GM12878 (cell line): ENCODE results near the gene LAMC3. TPM values are rescaled to one million over a fixed set of nuclear protein-coding genes. Genes with fewer than 3 reads are reported as not detected.

Experiments used
- ATAC-seq: fragments of 200-7000 bp; cut with Tn5 transposase; 3 replicates; pipeline ENCODE4 v1.9.1; 2020; ENCODE audit warnings: mild to moderate bottlenecking, moderate library complexity
- BruUV-seq: library from RNA; stranded (reverse); fragments of 400-500 nt; replicated peaks from 2 replicates; lab custom pipeline; 2021; lab: Mats Ljungman, UMichigan
- CTCF ChIA-PET: fragments of 300-600 bp; sonication (Branson Sonifier 250); formaldehyde crosslinking; extraction: SDS; loops from one replicate; lab custom pipeline; 2021; ENCODE audit warnings: inconsistent platforms; lab: Yijun Ruan, JAX
- POLR2A ChIA-PET: fragments of 350-600 bp; formaldehyde crosslinking; extraction: SDS; loops from one replicate; lab custom pipeline; 2021; ENCODE audit warnings: inconsistent platforms; lab: Charles Lee
- RAD21 ChIA-PET: fragments of 300-600 bp; sonication (Branson Sonifier 250); formaldehyde crosslinking; loops from one replicate; lab custom pipeline; 2023; ENCODE audit warnings: antibody characterized with exemption; ENCODE audit not compliant: unreplicated experiment; lab: Charles Lee
- SMC1A ChIA-PET: fragments of 300-600 bp; sonication (Branson Sonifier 250); formaldehyde crosslinking; loops from one replicate; lab custom pipeline; 2023; ENCODE audit not compliant: unreplicated experiment, uncharacterized antibody; lab: Charles Lee
- DNase-seq: peaks from one replicate; pipeline ENCODE4 v3.0.0-alpha.2; 2011; ENCODE audit warnings: low read depth, low spot score
- FAIRE-seq: peaks from 3 replicates; lab custom pipeline; 2011; peaks lifted over from hg19 to GRCh38; lab: Jason Lieb, UNC
- H2AFZ ChIP-seq: 2 replicates; pipeline ENCODE4 v1.6.0; 2011; ENCODE audit warnings: low read depth, low read length, control low read depth; ENCODE audit not compliant: control insufficient read depth
- H3K27ac ChIP-seq: 2 replicates; pipeline ENCODE4 v1.5.1; 2011; ENCODE audit warnings: control low read depth; ENCODE audit not compliant: control insufficient read depth, insufficient read depth
- H3K27me3 ChIP-seq, 2 experiments: replicated peaks in 1 of 2; 2 replicates each; pipeline versions ENCODE4 v1.6.0 to v1.6.1; 2011; ENCODE audit warnings: low read length in 1 of 2; ENCODE audit not compliant: control insufficient read depth in 2 of 2, insufficient read depth in 2 of 2
- H3K36me3 ChIP-seq, 2 experiments: 2 replicates each; pipeline ENCODE4 v1.5.1; 2011; ENCODE audit warnings: low read length in 1 of 2; ENCODE audit not compliant: control insufficient read depth in 2 of 2, insufficient read depth in 2 of 2
- H3K4me1 ChIP-seq: 2 replicates; pipeline ENCODE4 v1.6.1; 2011; ENCODE audit warnings: mild to moderate bottlenecking, low read length, moderate library complexity, mixed read lengths; ENCODE audit not compliant: control insufficient read depth, insufficient read depth
- H3K4me2 ChIP-seq: 2 replicates; pipeline ENCODE4 v1.6.0; 2011; ENCODE audit warnings: control low read depth; ENCODE audit not compliant: control insufficient read depth, insufficient read depth
- H3K4me3 ChIP-seq: fragments of 200-600 bp; sonication (generic); 2 replicates; pipeline ENCODE4 v1.5.1; 2016
- H3K79me2 ChIP-seq: 2 replicates; pipeline ENCODE4 v1.6.0; 2011; ENCODE audit warnings: low read length; ENCODE audit not compliant: control insufficient read depth, insufficient read depth
- H3K9ac ChIP-seq: 2 replicates; pipeline ENCODE4 v1.8.0; 2011; ENCODE audit warnings: low read length, control low read depth, mixed read lengths; ENCODE audit not compliant: control insufficient read depth, insufficient read depth
- H3K9me3 ChIP-seq: replicated peaks from 3 replicates; pipeline ENCODE4 v1.5.1; 2011; ENCODE audit warnings: mild to moderate bottlenecking, low read length; ENCODE audit not compliant: control insufficient read depth, insufficient read depth
- H4K20me1 ChIP-seq: 2 replicates; pipeline ENCODE4 v1.6.0; 2011; ENCODE audit not compliant: control insufficient read depth, insufficient read depth
- EED ChIP-seq: sonication (generic); IDR thresholded peaks from 2 replicates; pipeline ENCODE4 v1.6.1; 2016; ENCODE audit warnings: antibody characterized with exemption, low read depth
- ESRRA ChIP-seq: IDR thresholded peaks from 2 replicates; pipeline ENCODE4 v1.6.1; 2012; ENCODE audit warnings: mild to moderate bottlenecking, low read length, improper control_type of control experiment
- PAX5 ChIP-seq: IDR thresholded peaks from 2 replicates; pipeline ENCODE4 v1.6.1; 2011; ENCODE audit warnings: low read depth, low read length, borderline replicate concordance
- PAX8 ChIP-seq: fragments of 450-650 bp; IDR thresholded peaks from 2 replicates; pipeline ENCODE4 v1.6.1; 2017; ENCODE audit warnings: mild to moderate bottlenecking, moderate library complexity
- SMAD1 ChIP-seq: fragments of 450-650 bp; IDR thresholded peaks from 2 replicates; pipeline ENCODE4 v1.6.1; 2018; ENCODE audit warnings: mild to moderate bottlenecking, low read depth; ENCODE audit not compliant: partially characterized antibody
- SPI1 ChIP-seq: IDR thresholded peaks from 2 replicates; pipeline ENCODE4 v1.6.1; 2011; ENCODE audit warnings: low read depth, mild to moderate bottlenecking, low read length, moderate library complexity, borderline replicate concordance; ENCODE audit not compliant: insufficient read depth
- STAT3 ChIP-seq: IDR thresholded peaks from 2 replicates; pipeline ENCODE4 v1.6.1; 2011; ENCODE audit warnings: low read depth, low read length, improper control_type of control experiment
- TCF12 ChIP-seq: IDR thresholded peaks from 2 replicates; pipeline ENCODE4 v1.6.1; 2011; ENCODE audit warnings: low read depth, mild to moderate bottlenecking, low read length
- TCF3 ChIP-seq: IDR thresholded peaks from 2 replicates; pipeline ENCODE4 v1.6.1; 2012; ENCODE audit warnings: low read depth, mild to moderate bottlenecking, low read length, borderline replicate concordance; ENCODE audit not compliant: insufficient read depth
- WRNIP1 ChIP-seq: IDR thresholded peaks from 2 replicates; pipeline ENCODE4 v1.6.1; 2011; ENCODE audit warnings: low read depth, low read length, improper control_type of control experiment, borderline replicate concordance
- ZBED1 ChIP-seq: IDR thresholded peaks from 2 replicates; pipeline ENCODE4 v1.6.1; 2016; ENCODE audit warnings: borderline replicate concordance
- ZNF217 ChIP-seq: fragments of 450-650 bp; IDR thresholded peaks from 2 replicates; pipeline ENCODE4 v1.6.1; 2017; ENCODE audit warnings: antibody characterized with exemption, mild to moderate bottlenecking
- WGBS: methylation state at CpG from one replicate; pipeline ENCODE4 v1.1.6; 2016; ENCODE audit warnings: low lambda C conversion rate; ENCODE audit not compliant: insufficient replicate concordance, insufficient coverage; ENCODE audit errors: missing lambda C conversion rate; 5-methylcytosine and 5-hydroxymethylcytosine counted together
- in situ Hi-C: fragments of 300-500 bp; cut with MboI; formaldehyde crosslinking; loops from 9 replicates; pipeline ENCODE4 v1.14.3; 2018; ENCODE audit warnings: mixed read lengths
- intact Hi-C: fragments of 100-400 bp; cut with micrococcal nuclease; formaldehyde crosslinking; loops from one replicate; pipeline ENCODE4 v1.14.2; 2022; ENCODE audit not compliant: unreplicated experiment
- polyA plus RNA-seq, 11 experiments: library from polyadenylated mRNA; depleted of rRNA in 4 of 11; unstranded in 6 of 11; stranded (reverse) in 5 of 11; fragments of >200 nt; fragmentation: Nextera tagmentation in 4 of 11; fragmentation: Illumina TruSeq in 1 of 11; extraction: Ambion mirVana in 4 of 11; extraction: Trizol in 1 of 11; gene quantifications; 1 replicate in 1 of 11; 2 replicates in 10 of 11; pipeline versions ENCODE4 v1.2.1 to v1.2.3, GENCODE V29; 2011 to 2016; ENCODE audit warnings: inconsistent platforms in 2 of 11, missing spikeins in 2 of 11, low read depth in 1 of 11
- total RNA-seq, 4 experiments: library from RNA; depleted of rRNA in 3 of 4; stranded (reverse); fragments of >200 nt in 3 of 4; fragmentation: Illumina TruSeq in 1 of 4; extraction: Trizol in 1 of 4; gene quantifications; 2 replicates each; pipeline versions ENCODE4 v1.2.1 to v1.2.3, GENCODE V29; 2013 to 2021
- TF ChIP-seq, protein P1 (sequence below): IDR thresholded peaks from 2 replicates; pipeline ENCODE4 v1.6.1; 2012; ENCODE audit warnings: low read depth, low read length, improper control_type of control experiment
- TF ChIP-seq, protein P2 (sequence below): fragments of 450-650 bp; IDR thresholded peaks from 2 replicates; pipeline ENCODE4 v1.6.1; 2017; ENCODE audit warnings: mild to moderate bottlenecking, low read depth, inconsistent platforms; ENCODE audit not compliant: poor library complexity, severe bottlenecking

The LAMC3 gene
- total and polyA plus RNA-seq, 10 of the 15 experiments (the other 5 are each of a cell fraction or from before 2014, with no cell fraction given): under 0.01 to 0.08 TPM; not detected in 8

DNA sequence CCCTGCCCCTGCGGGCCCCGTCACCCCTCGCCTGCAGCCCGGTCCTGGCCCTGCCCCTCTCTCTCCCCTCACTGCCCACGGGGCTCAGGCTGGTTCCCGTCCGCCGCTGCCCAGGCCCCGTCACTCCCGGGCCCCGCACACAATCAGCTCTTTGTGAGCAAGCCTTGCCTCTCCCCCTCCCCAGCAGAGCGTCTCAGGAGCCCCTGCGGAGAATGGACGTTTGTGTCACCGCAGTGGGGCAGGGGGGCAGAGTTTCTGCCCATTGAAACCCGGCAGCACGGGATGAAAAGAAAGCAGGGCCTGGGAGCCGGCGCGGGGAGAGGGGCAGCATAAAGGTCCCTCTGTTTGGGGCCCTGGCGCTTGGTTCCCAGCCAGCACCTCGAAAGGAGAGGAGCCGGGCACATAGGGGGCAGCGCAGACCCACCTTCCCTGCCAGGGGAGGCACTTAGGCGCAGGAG, 102.9 kb downstream of the LAMC3 start:
- no peaks in the 10 kb centered on the region for H4K20me1 ChIP-seq
- no peaks in the 10 kb centered on the region for H3K79me2 ChIP-seq
- H3K4me2 ChIP-seq: no peak overlapping the region
- BruUV-seq: no TSS peak
- 49% methylated on average over 19 of the region's 25 CpGs for WGBS
- no peaks in the 10 kb centered on the region for H3K9me3 ChIP-seq
- ATAC-seq (no peak), FAIRE-seq (no peak), DNase-seq (no peak)
- ChIA-PET CTCF (no interaction called here), SMC1A (no interaction called here), POLR2A (no interaction called here), RAD21 (no interaction called here)
- no peak overlapping the region for H2AFZ ChIP-seq
- no peak overlapping the region for H3K9ac ChIP-seq
- H3K27me3 ChIP-seq: peaks cover 1 to 2% of the 10 kb centered on the region in 2 experiments; a peak in 1 of 4 replicates
- intact Hi-C loops (no loop called here), in situ Hi-C loops (no loop called here)
- H3K4me1 ChIP-seq: no peaks in the 10 kb centered on the region
- no peak overlapping the region for H3K27ac ChIP-seq
- H3K36me3 ChIP-seq: no peaks in the 10 kb centered on the region
- H3K4me3 ChIP-seq: no peak overlapping the region
- no peak for TF ChIP-seq ZNF217
- TF ChIP-seq, protein P1, sequence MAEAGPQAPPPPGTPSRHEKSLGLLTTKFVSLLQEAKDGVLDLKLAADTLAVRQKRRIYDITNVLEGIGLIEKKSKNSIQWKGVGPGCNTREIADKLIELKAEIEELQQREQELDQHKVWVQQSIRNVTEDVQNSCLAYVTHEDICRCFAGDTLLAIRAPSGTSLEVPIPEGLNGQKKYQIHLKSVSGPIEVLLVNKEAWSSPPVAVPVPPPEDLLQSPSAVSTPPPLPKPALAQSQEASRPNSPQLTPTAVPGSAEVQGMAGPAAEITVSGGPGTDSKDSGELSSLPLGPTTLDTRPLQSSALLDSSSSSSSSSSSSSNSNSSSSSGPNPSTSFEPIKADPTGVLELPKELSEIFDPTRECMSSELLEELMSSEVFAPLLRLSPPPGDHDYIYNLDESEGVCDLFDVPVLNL: no peak
- no peak for TF ChIP-seq STAT3
- no peak for TF ChIP-seq ZBED1
- no peak for TF ChIP-seq PAX5
- no peak for TF ChIP-seq EED
- TF ChIP-seq TCF3: no peak
- TF ChIP-seq TCF12: no peak
- TF ChIP-seq SMAD1: no peak
- TF ChIP-seq, protein P2, sequence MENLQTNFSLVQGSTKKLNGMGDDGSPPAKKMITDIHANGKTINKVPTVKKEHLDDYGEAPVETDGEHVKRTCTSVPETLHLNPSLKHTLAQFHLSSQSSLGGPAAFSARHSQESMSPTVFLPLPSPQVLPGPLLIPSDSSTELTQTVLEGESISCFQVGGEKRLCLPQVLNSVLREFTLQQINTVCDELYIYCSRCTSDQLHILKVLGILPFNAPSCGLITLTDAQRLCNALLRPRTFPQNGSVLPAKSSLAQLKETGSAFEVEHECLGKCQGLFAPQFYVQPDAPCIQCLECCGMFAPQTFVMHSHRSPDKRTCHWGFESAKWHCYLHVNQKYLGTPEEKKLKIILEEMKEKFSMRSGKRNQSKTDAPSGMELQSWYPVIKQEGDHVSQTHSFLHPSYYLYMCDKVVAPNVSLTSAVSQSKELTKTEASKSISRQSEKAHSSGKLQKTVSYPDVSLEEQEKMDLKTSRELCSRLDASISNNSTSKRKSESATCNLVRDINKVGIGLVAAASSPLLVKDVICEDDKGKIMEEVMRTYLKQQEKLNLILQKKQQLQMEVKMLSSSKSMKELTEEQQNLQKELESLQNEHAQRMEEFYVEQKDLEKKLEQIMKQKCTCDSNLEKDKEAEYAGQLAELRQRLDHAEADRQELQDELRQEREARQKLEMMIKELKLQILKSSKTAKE: no peak
- TF ChIP-seq PAX8: no peak
- no peak for TF ChIP-seq SPI1
- TF ChIP-seq ESRRA: no peak
- TF ChIP-seq WRNIP1: no peak
